ENCODE data around the gene GP1BB.

Gene GP1BB

DNA sequence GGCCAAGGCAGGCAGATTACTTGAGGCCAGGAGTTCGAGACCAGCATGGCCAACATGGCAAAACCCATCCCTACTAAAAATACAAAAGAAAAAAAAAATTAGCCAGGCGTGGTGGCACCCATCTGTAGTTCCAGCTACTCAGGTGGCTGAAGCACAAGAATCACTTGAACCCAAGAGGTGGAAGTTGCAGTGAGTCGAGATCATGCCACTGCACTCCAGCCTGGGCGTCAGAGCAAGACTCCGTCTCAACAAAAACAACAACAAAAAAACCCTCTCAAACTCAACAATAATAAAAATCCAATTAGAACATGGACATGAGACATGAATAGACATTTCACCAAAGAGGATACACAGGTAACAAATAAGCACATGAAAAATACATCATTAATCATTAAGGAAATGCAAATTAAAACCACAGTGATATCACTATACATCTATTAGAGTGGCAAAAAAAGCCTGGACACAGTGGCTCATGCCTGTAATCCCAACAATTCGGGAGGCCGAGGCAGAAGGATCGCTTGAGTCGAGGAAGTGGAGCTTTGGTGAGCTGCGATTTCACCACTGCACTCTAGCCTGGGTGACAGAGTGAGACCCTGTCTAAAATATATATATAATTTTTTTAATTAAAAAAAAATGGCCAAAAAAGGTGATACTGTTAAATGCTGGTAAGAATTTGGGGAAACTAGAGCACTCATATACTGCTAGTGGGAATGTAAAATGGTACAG, 21.8 kb upstream of the GP1BB start:
- no peaks in the 10 kb centered on the region for H3K79me2 ChIP-seq (ENCODE audit: low read length)
- no peak overlapping the region for H3K9ac ChIP-seq (ENCODE audit: low read length)
- no peak for DNase-seq
- no peaks in the 10 kb centered on the region for H3K9me2 ChIP-seq (replicated peaks; ENCODE audit: insufficient read depth, low read length)
- H3K36me3 ChIP-seq (replicated peaks; ENCODE audit: insufficient read depth, low read length): no peaks in the 10 kb centered on the region
- no peaks in the 10 kb centered on the region for H3K9me3 ChIP-seq (replicated peaks; ENCODE audit: insufficient read depth, low read length)
- H3K27ac ChIP-seq (ENCODE audit: low read length): no peak overlapping the region
- no peaks in the 10 kb centered on the region for H3K4me1 ChIP-seq (ENCODE audit: low read length)
- no peak overlapping the region for H3K4me3 ChIP-seq (ENCODE audit: low read length)
- no peak overlapping the region for H2AFZ ChIP-seq (ENCODE audit: low read length)
- H4K20me1 ChIP-seq (ENCODE audit: insufficient read depth, low read length): no peaks in the 10 kb centered on the region
- H3K4me2 ChIP-seq (ENCODE audit: low read depth, low read length): no peak overlapping the region
- H3K27me3 ChIP-seq (replicated peaks; ENCODE audit: insufficient read depth, low read length): peaks cover 43% of the 10 kb centered on the region
- H3F3A ChIP-seq (ENCODE audit: insufficient read depth, low read length): no peaks in the 10 kb centered on the region
- TF ChIP-seq EZH2 (optimal IDR thresholded peaks at IDR 0.05; ENCODE audit: low read depth, low read length): no peak
- TF ChIP-seq EZH2phosphoT487 (IDR thresholded peaks at IDR 0.05; ENCODE audit: low read length): no peak
- no peak for TF ChIP-seq CTCF (IDR thresholded peaks at IDR 0.05; ENCODE audit: low read length)

- no peak overlapping the region for H2AFZ ChIP-seq (ENCODE audit: low read length)
- no peak overlapping the region for H3K27ac ChIP-seq (ENCODE audit: low read length)
- H3F3A ChIP-seq (ENCODE audit: insufficient read depth, low read length): no peaks in the 10 kb centered on the region
- H3K9me2 ChIP-seq (replicated peaks; ENCODE audit: insufficient read depth, low read length): no peaks in the 10 kb centered on the region
- H4K20me1 ChIP-seq (ENCODE audit: insufficient read depth, low read length): no peaks in the 10 kb centered on the region
- DNase-seq: no peak
- TF ChIP-seq EZH2phosphoT487 (IDR thresholded peaks at IDR 0.05; ENCODE audit: low read length): no peak
- no peak for TF ChIP-seq EZH2 (optimal IDR thresholded peaks at IDR 0.05; ENCODE audit: low read depth, low read length)
- TF ChIP-seq CTCF (IDR thresholded peaks at IDR 0.05; ENCODE audit: low read length): no peak
- H3K27me3 ChIP-seq (replicated peaks; ENCODE audit: insufficient read depth, low read length): peaks cover 64% of the 10 kb centered on the region
- H3K4me3 ChIP-seq (ENCODE audit: low read length): no peak overlapping the region
- no peak overlapping the region for H3K4me2 ChIP-seq (ENCODE audit: low read depth, low read length)
- H3K79me2 ChIP-seq (ENCODE audit: low read length): no peaks in the 10 kb centered on the region
- H3K9ac ChIP-seq (ENCODE audit: low read length): no peak overlapping the region
- H3K36me3 ChIP-seq (replicated peaks; ENCODE audit: insufficient read depth, low read length): no peaks in the 10 kb centered on the region
- no peaks in the 10 kb centered on the region for H3K4me1 ChIP-seq (ENCODE audit: low read length)
- no peaks in the 10 kb centered on the region for H3K9me3 ChIP-seq (replicated peaks; ENCODE audit: insufficient read depth, low read length)
These were observed 19.5 kb upstream of the GP1BB start for GRCh38 chr22:19703869-19704268.

- H3K4me1 ChIP-seq (ENCODE audit: low read length): no peaks in the 10 kb centered on the region
- no peak for DNase-seq
- no peak overlapping the region for H3K27ac ChIP-seq (ENCODE audit: low read length)
- peaks cover 71% of the 10 kb centered on the region for H3K27me3 ChIP-seq (replicated peaks; ENCODE audit: insufficient read depth, low read length)
- no peaks in the 10 kb centered on the region for H3K9me2 ChIP-seq (replicated peaks; ENCODE audit: insufficient read depth, low read length)
- H3K79me2 ChIP-seq (ENCODE audit: low read length): no peaks in the 10 kb centered on the region
- no peaks in the 10 kb centered on the region for H3F3A ChIP-seq (ENCODE audit: insufficient read depth, low read length)
- TF ChIP-seq CTCF (IDR thresholded peaks at IDR 0.05; ENCODE audit: low read length) (no peak), EZH2 (optimal IDR thresholded peaks at IDR 0.05; ENCODE audit: low read depth, low read length) (no peak), EZH2phosphoT487 (IDR thresholded peaks at IDR 0.05; ENCODE audit: low read length) (no peak)
- no peak overlapping the region for H2AFZ ChIP-seq (ENCODE audit: low read length)
- no peaks in the 10 kb centered on the region for H3K9me3 ChIP-seq (replicated peaks; ENCODE audit: insufficient read depth, low read length)
- H4K20me1 ChIP-seq (ENCODE audit: insufficient read depth, low read length): no peaks in the 10 kb centered on the region
- no peaks in the 10 kb centered on the region for H3K36me3 ChIP-seq (replicated peaks; ENCODE audit: insufficient read depth, low read length)
- H3K9ac ChIP-seq (ENCODE audit: low read length): no peak overlapping the region
- H3K4me3 ChIP-seq (ENCODE audit: low read length): no peak overlapping the region
- no peak overlapping the region for H3K4me2 ChIP-seq (ENCODE audit: low read depth, low read length)
These were observed 18.9 kb upstream of the GP1BB start for GRCh38 chr22:19704355-19705015.
